Measurements from ENCODE around the gene NPC1L1.
A peak's percentile ranks its signal among the peaks of the same experiment; 100 is the strongest.

NPC1L1 gene

GRCh38 chr7:44497155-44498027 lies 43.7 kb downstream of the NPC1L1 start:
- no peak for DNase-seq

GRCh38 chr7:44496385-44496784 lies 44.7 kb downstream of the NPC1L1 start:
- no peak for DNase-seq

GRCh38 chr7:44494960-44495359 lies 46.2 kb downstream of the NPC1L1 start:
- no peak for DNase-seq

- no peak for DNase-seq
Measured at GRCh38 chr7:44491229-44491628, 49.9 kb downstream of the NPC1L1 start.

- peak; percentile 82 to 86 for DNase-seq
Measured at GRCh38 chr7:44490351-44491200, 50.6 kb downstream of the NPC1L1 start, which contains the start of gene NUDCD3. Gene NUDCD3, minus strand, starts transcription at chr7:44490658. Its CDS starts 58 bp downstream, at chr7:44490600.

- DNase-seq = no peak
Measured at GRCh38 chr7:44489955-44490350, 51.2 kb downstream of the NPC1L1 start.

GRCh38 chr7:44488955-44489354 lies 52.2 kb downstream of the NPC1L1 start:
- no peak for DNase-seq

GRCh38 chr7:44486693-44487092 lies 54.4 kb downstream of the NPC1L1 start:
- DNase-seq = no peak

GRCh38 chr7:44486001-44486400 lies 55.1 kb downstream of the NPC1L1 start:
- DNase-seq = no peak

- DNase-seq = no peak
Measured at GRCh38 chr7:44484482-44485313, 56.4 kb downstream of the NPC1L1 start.

- DNase-seq = no peak
Measured at GRCh38 chr7:44482502-44483485, 58.3 kb downstream of the NPC1L1 start.

- no peak for DNase-seq
Measured at GRCh38 chr7:44477938-44478337, 63.2 kb downstream of the NPC1L1 start.

GRCh38 chr7:44477063-44477830 lies 63.9 kb downstream of the NPC1L1 start:
- DNase-seq = peak; percentile 8 to 77

GRCh38 chr7:44476313-44476712 lies 64.8 kb downstream of the NPC1L1 start:
- no peak for DNase-seq

GRCh38 chr7:44473295-44473694 lies 67.8 kb downstream of the NPC1L1 start:
- DNase-seq = no peak

- DNase-seq = no peak
Measured at GRCh38 chr7:44472843-44473242, 68.3 kb downstream of the NPC1L1 start.

- no peak for DNase-seq
Measured at GRCh38 chr7:44471850-44472249, 69.3 kb downstream of the NPC1L1 start.

- no peak for DNase-seq
Measured at GRCh38 chr7:44471436-44471835, 69.7 kb downstream of the NPC1L1 start.

GRCh38 chr7:44470628-44471245 lies 70.4 kb downstream of the NPC1L1 start:
- DNase-seq = no peak

- DNase-seq = no peak
Measured at GRCh38 chr7:44470135-44470479, 71.0 kb downstream of the NPC1L1 start.
